Stimulated activated CD8-positive, alpha-beta memory T cell treated with anti-CD3 and anti-CD28 coated beads, Interleukin-7, amount 100 ng/mL, for 4 hours (primary cell): ENCODE measurements around the gene MISP3.

Experiments
- DNase-seq, 2 donors: peaks; one replicate each; pipeline ENCODE4 v3.0.0-alpha.2; 2020; ENCODE audit warnings: low read depth in 2 of 2

The MISP3 gene

GRCh38 chr19:14080887-14081796 is 8.6 kb downstream of the MISP3 start:
- peak; percentile 97 to 100 for DNase-seq

GRCh38 chr19:14081797-14082674 is 9.4 kb downstream of the MISP3 start:
- DNase-seq = no peak

GRCh38 chr19:14082675-14082960 is 10.0 kb downstream of the MISP3 start:
- DNase-seq = no peak

GRCh38 chr19:14085309-14085995 is 12.9 kb downstream of the MISP3 start, which contains the start of gene C19orf67:
Gene C19orf67 (minus strand): TSS chr19:14085783. CDS start chr19:14085627, 156 bp downstream.
- DNase-seq = no peak

- DNase-seq = no peak
Observed at GRCh38 chr19:14086098-14086497, 13.5 kb downstream of the MISP3 start.

- DNase-seq = no peak
Observed at GRCh38 chr19:14088634-14089411, 16.2 kb downstream of the MISP3 start.

GRCh38 chr19:14089412-14089661 is 16.8 kb downstream of the MISP3 start:
- no peak for DNase-seq

- DNase-seq = peak in 1 of 2 donors; percentile 42
Observed at GRCh38 chr19:14089662-14090508, 17.3 kb downstream of the MISP3 start.

- peak; percentile 77 to 91 for DNase-seq
Observed at GRCh38 chr19:14090509-14091080, 18.0 kb downstream of the MISP3 start, which contains the start of gene SAMD1. Gene SAMD1 (minus strand): TSS chr19:14090751.

- DNase-seq = peak in 1 of 2 donors; percentile 50
Observed at GRCh38 chr19:14091081-14091812, 18.7 kb downstream of the MISP3 start.

- DNase-seq = peak in 1 of 2 donors; percentile 39
Observed at GRCh38 chr19:14091813-14092462, 19.4 kb downstream of the MISP3 start.

- DNase-seq = no peak
Observed at GRCh38 chr19:14093117-14093823, 20.7 kb downstream of the MISP3 start.

- DNase-seq = no peak
Observed at GRCh38 chr19:14094854-14095253, 22.3 kb downstream of the MISP3 start.

- DNase-seq = no peak
Observed at GRCh38 chr19:14096272-14096992, 23.8 kb downstream of the MISP3 start.

GRCh38 chr19:14097532-14098151 is 25.1 kb downstream of the MISP3 start:
- DNase-seq = no peak

GRCh38 chr19:14101003-14101545 is 28.5 kb downstream of the MISP3 start:
- DNase-seq = no peak
